Body of pancreas (tissue), 4 donors: Measurements from ENCODE around the gene SLC35A4. TPM values are rescaled to one million over a fixed set of nuclear protein-coding genes. Genes with fewer than 3 reads are reported as not detected.

ENCODE experiments used
- ATAC-seq: fragments of 150-250 bp; one replicate; pipeline ENCODE4 v1.9.1; 2016
- DNase-seq, 4 donors: peaks; one replicate each; pipeline ENCODE4 v3.0.0-alpha.2; 2019
- H3K27ac ChIP-seq, 4 donors: fragments of 200-600 bp; sonication (generic); 1 replicate in 3 of 4; 2 replicates in 1 of 4; pipeline versions ENCODE4 v1.5.1 to v1.6.1; 2016 to 2019; ENCODE audit warnings: mild to moderate bottlenecking in 1 of 4, mixed read lengths in 1 of 4, moderate library complexity in 1 of 4
- H3K27me3 ChIP-seq, 2 donors: fragments of 200-600 bp; sonication (generic); one replicate each; pipeline ENCODE4 v1.6.0; 2016; ENCODE audit warnings: mild to moderate bottlenecking in 1 of 2
- H3K36me3 ChIP-seq, 2 donors: fragments of 200-600 bp; sonication (generic); replicated peaks in 1 of 2; 2 replicates each; pipeline ENCODE4 v1.5.1; 2016; ENCODE audit warnings: low read depth in 2 of 2; ENCODE audit not compliant: insufficient read depth in 1 of 2
- H3K4me1 ChIP-seq: fragments of 200-600 bp; sonication (generic); one replicate; pipeline ENCODE4 v1.6.0; 2016
- H3K4me3 ChIP-seq, 2 donors: fragments of 200-600 bp; sonication (generic); 1 replicate in 1 of 2; 2 replicates in 1 of 2; pipeline ENCODE4 v1.5.1; 2016 to 2019
- H3K9me3 ChIP-seq, 3 donors: fragments of 200-600 bp; sonication (generic); 1 replicate in 2 of 3; 2 replicates in 1 of 3; pipeline ENCODE4 v1.5.1; 2016
- POLR2A ChIP-seq, 3 donors: fragments of 450-650 bp; IDR thresholded peaks; one replicate each; pipeline ENCODE4 v1.6.1; 2016; ENCODE audit warnings: antibody characterized with exemption in 3 of 3, mild to moderate bottlenecking in 2 of 3
- WGBS, 2 donors: methylation state at CpG; one replicate each; pipeline ENCODE4 v1.1.5; 2017; 5-methylcytosine and 5-hydroxymethylcytosine counted together
- intact Hi-C: fragments of 100-400 bp; cut with DNase I; formaldehyde crosslinking; loops from one replicate; pipeline ENCODE4 v1.15.1; 2023
- total RNA-seq, 2 donors: library from RNA; depleted of rRNA; stranded (reverse); fragments of >200 nt; gene quantifications; one replicate each; pipeline ENCODE4 v1.1.0, GENCODE V29; 2016
- TF ChIP-seq, protein P1 (sequence below), 7 experiments: fragments of 450-650 bp in 4 of 7; fragments of 200-600 bp in 3 of 7; sonication (generic) in 3 of 7; IDR thresholded peaks; one replicate each; pipeline ENCODE4 v1.5.1; 2016 to 2019; ENCODE audit warnings: antibody characterized with exemption in 7 of 7

SLC35A4 gene
- total RNA-seq, 2 donors from 2014 or later: 18.5 to 39.4 TPM

DNA sequence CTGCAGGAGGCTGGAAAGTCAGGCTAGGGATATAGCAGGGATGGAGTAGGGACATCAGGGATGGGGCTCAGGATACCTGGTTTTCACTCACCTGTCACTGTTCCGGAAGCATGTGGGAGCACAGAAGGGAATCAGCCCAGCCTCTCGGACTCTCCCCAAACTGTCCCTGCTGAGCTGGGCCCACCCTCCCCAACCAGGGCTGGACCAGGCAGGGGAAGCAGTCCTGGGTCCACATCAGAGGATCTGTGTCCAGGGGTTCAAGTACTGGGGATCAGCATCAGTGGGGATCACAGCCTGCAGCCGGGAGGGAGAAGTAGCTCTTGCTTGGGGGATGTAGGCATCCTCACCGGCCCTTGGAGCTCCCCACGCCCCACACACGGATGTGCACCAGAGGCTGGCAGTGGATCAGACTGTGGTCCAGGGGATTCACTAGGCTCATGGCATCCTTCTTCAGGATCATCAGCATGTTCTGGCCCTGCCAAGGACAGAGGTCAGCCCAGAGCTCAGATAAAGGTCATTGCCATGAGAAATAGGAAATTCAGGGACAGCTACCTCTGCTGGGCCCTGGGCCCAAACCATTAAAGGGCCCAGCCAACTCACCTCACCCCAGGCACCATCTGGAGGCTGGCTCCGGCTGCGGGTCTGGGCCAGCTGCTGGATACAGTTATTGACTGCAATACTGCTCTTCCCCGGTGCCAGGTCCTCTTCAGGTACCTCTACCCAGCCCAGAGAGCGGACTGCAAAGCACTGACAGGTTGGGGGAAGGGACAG is 2.7 kb upstream of the SLC35A4 start:
- Histone ChIP-seq H3K36me3 (no peaks in the 10 kb centered on the region), H3K9me3 (no peaks in the 10 kb centered on the region), H3K27ac (no peak overlapping the region), H3K27me3 (no peaks in the 10 kb centered on the region), H3K4me3 (no peak overlapping the region), H3K4me1 (peaks cover 41% of the 10 kb centered on the region)
- TF ChIP-seq, protein P1, sequence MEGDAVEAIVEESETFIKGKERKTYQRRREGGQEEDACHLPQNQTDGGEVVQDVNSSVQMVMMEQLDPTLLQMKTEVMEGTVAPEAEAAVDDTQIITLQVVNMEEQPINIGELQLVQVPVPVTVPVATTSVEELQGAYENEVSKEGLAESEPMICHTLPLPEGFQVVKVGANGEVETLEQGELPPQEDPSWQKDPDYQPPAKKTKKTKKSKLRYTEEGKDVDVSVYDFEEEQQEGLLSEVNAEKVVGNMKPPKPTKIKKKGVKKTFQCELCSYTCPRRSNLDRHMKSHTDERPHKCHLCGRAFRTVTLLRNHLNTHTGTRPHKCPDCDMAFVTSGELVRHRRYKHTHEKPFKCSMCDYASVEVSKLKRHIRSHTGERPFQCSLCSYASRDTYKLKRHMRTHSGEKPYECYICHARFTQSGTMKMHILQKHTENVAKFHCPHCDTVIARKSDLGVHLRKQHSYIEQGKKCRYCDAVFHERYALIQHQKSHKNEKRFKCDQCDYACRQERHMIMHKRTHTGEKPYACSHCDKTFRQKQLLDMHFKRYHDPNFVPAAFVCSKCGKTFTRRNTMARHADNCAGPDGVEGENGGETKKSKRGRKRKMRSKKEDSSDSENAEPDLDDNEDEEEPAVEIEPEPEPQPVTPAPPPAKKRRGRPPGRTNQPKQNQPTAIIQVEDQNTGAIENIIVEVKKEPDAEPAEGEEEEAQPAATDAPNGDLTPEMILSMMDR (IDR thresholded peaks at IDR 0.05): no peak
- no peak for TF ChIP-seq POLR2A (IDR thresholded peaks at IDR 0.05)
- 83 to 95% methylated on average over 4 to 10 of the region's 10 CpGs for WGBS, 2 donors
- no peak for DNase-seq
- no peak for ATAC-seq
- intact Hi-C loops: loop anchor here (10.0 kb wide), 1 partner anchor 83 kb away; the partner anchor contains the start of genes IK and NDUFA2

DNA sequence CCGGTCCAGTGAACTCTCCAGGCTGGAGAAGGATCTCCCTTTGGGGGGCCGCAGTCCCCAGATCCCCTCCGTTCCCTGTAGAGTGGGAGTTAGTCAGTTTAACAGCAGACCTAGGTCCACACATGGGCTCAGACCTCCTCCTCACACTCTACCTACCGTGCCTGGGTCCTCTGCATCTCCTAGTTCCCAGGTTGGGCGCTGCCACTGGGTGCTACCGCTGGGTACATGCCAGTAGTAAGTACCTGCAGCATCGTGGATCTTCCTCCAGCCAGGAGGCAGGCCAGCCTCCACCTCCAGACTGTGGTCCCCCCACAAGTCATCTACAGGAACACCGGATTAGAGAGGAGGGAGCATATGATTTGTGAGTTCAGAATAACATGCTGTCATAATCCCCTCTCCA is 1.0 kb upstream of the SLC35A4 start:
- ATAC-seq (no peak), DNase-seq (peak in 2 of 4 donors; percentile 41 to 47)
- Histone ChIP-seq H3K27me3 (no peaks in the 10 kb centered on the region), H3K4me1 (peaks cover 36% of the 10 kb centered on the region), H3K36me3 (no peaks in the 10 kb centered on the region), H3K9me3 (no peaks in the 10 kb centered on the region), H3K27ac (peak overlapping the region; percentile 87 to 93 (median 90)), H3K4me3 (no peak overlapping the region)
- no peak for TF ChIP-seq POLR2A (IDR thresholded peaks at IDR 0.05)
- TF ChIP-seq, protein P1 (IDR thresholded peaks at IDR 0.05): no peak
- intact Hi-C loops: loop anchor here (10.0 kb wide), 1 partner anchor 81 kb away; the partner anchor contains the start of genes IK and NDUFA2
- 52 to 60% methylated on average over 8 of the region's 8 CpGs for WGBS, 2 donors

DNA sequence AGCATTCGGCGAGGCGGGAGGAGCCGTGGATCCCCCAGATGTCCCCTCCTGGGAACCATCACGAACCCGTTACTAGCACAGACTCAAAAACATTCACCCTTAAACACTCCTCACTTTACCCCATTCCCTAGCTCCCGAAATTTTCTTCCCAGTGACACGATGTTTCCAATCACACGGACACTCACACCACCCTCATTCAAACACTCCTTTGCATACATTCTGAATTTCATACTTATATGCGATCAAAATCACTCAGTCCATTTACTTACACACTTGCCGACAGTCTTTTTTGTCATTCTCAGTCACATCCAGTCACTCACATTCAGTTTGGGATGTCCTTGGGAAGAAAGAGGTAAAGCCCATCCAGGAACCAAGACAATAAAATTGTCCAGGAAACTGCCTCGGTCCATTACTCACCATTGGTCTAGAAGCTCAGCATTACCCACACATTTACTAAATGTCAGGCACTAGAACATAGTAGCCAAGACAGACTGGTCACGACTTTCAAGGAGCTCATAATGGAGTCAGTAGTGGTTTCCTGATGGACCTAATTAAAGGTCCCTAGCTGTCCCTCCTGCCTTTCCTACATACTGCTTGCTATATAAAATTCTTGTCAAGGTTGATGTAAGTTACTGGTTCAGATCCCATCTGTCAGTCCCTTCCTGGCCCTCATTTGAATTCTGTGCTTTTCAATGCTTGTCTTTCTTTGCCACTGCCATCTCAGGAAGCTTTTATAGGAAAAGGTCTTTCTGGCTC is 574 bp downstream of the SLC35A4 start:
- no peak for TF ChIP-seq POLR2A (IDR thresholded peaks at IDR 0.05)
- TF ChIP-seq, protein P1 (IDR thresholded peaks at IDR 0.05): no peak
- H3K27ac ChIP-seq: peak overlapping the region; percentile 87 to 93 (median 90)
- H3K9me3 ChIP-seq: no peaks in the 10 kb centered on the region
- no peaks in the 10 kb centered on the region for H3K27me3 ChIP-seq
- 1 to 2% methylated on average over 13 of the region's 13 CpGs for WGBS, 2 donors
- intact Hi-C loops: loop anchor here (10.0 kb wide), 1 partner anchor 80 kb away; the partner anchor contains the start of genes IK and NDUFA2
- peaks cover 36% of the 10 kb centered on the region for H3K4me1 ChIP-seq
- ATAC-seq (no peak), DNase-seq (no peak)
- peak overlapping the region; percentile 26 to 41 for H3K4me3 ChIP-seq
- no peaks in the 10 kb centered on the region for H3K36me3 ChIP-seq

DNA sequence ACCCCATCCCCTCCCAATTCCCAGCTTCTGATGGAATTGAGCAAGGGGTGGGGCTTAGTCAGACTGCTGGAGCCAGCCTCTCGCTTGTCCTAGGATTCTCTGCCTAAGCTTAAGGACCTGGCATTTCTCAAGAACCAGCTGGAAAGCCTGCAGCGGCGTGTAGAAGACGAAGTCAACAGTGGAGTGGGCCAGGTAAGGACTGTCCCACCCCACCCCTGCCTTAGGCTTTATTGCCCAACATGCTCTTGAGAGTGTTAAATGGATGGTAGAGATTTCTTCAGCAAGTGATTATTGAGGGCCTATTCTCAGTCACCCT is 1.1 kb downstream of the SLC35A4 start:
- Histone ChIP-seq H3K27ac (peak overlapping the region in 2 of 4 donors; percentile 87 to 92), H3K9me3 (no peaks in the 10 kb centered on the region), H3K27me3 (no peaks in the 10 kb centered on the region), H3K4me1 (peaks cover 36% of the 10 kb centered on the region), H3K4me3 (no peak overlapping the region), H3K36me3 (no peaks in the 10 kb centered on the region)
- ATAC-seq (no peak), DNase-seq (no peak)
- intact Hi-C loops: loop anchor here (10.0 kb wide), 1 partner anchor 79 kb away; the partner anchor contains the start of genes IK and NDUFA2
- 78 to 80% methylated on average over 4 of the region's 4 CpGs for WGBS, 2 donors
- TF ChIP-seq, protein P1 (IDR thresholded peaks at IDR 0.05): no peak
- TF ChIP-seq POLR2A (IDR thresholded peaks at IDR 0.05): no peak
